ENCODE results near the gene CYP4A22. TPM values are rescaled to one million over a fixed set of nuclear protein-coding genes. Genes with fewer than 3 reads are reported as not detected.

Gene CYP4A22
- total and polyA plus RNA-seq, 2 donors (not counting 3 experiments of a cell fraction or from before 2014, with no cell fraction given), result not detected

DNA sequence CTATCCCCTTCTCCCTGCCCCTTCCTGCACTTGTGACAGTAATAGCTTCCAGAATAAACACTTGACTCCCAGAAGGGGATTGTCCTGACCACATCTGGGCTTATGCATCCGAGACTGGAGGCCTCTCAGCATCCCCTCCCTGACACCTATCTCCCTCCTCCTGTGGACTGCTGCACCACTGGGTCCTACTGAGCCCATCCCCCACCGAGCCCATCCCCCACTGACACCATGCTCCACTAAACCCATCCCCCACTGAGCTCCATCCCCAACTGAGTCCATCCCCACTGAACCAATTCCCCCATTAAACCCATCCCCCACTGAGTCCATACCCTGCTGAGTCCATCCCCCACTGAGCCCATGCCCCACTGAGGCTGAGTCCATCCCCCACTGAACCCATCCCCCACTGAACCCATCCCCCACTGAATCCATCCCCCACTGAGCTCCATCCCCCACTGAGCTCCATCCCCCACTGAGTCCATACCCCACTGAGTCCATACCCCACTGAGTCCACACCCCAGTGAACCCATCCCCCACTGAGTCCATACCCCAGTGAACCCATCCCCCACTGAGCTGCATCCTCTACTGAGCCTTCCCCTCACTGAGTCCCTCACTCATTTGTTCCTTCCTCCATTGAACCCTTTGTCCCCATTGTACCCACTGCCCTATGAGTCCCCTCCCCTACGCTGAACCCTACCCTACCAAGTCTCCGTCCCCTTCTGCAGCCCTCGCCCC, 47.0 kb downstream of the CYP4A22 start:
- H3K36me3 ChIP-seq (ENCODE audit: control insufficient read depth in 2 of 2, extremely low read depth in 1 of 2, insufficient read depth in 2 of 2, low read length in 2 of 2), result no peaks in the 10 kb centered on the region
- no peak for FAIRE-seq
- intact Hi-C loops (cut with micrococcal nuclease), result no loop called here
- no peaks in the 10 kb centered on the region for H3K79me2 ChIP-seq (ENCODE audit: control insufficient read depth, insufficient read depth, low read length)
- no peak for DNase-seq (ENCODE audit: low read depth, low spot score)
- H4K20me1 ChIP-seq (replicated peaks; ENCODE audit: control insufficient read depth, extremely low read depth, insufficient read depth, low read length), result no peaks in the 10 kb centered on the region
- H3K9me3 ChIP-seq (replicated peaks; ENCODE audit: control insufficient read depth, insufficient read depth, low read length), result no peaks in the 10 kb centered on the region
- no TSS peak for BruUV-seq (replicated peaks)
- no peak overlapping the region for H3K4me3 ChIP-seq (replicated peaks in 1 of 3; ENCODE audit: insufficient read depth in 1 of 3, low read depth in 1 of 3, low read length in 3 of 3)
- POLR2A ChIA-PET, result interaction anchor here (0.6 to 1.7 kb wide), 2 partner anchors 45 to 93 kb away, joined by 5 to 8 read pairs; no protein-coding TSS in a partner anchor
- no peak overlapping the region for H3K27ac ChIP-seq (ENCODE audit: insufficient read depth, low read depth, low read length)
- TF ChIP-seq POLR2AphosphoS5 (IDR thresholded peaks at IDR 0.05; ENCODE audit: insufficient read depth, low read depth, low read length), result no peak
- TF ChIP-seq FOS (IDR thresholded peaks at IDR 0.05; ENCODE audit: borderline replicate concordance, insufficient read depth, low read length), result no peak
- TF ChIP-seq, protein P1, sequence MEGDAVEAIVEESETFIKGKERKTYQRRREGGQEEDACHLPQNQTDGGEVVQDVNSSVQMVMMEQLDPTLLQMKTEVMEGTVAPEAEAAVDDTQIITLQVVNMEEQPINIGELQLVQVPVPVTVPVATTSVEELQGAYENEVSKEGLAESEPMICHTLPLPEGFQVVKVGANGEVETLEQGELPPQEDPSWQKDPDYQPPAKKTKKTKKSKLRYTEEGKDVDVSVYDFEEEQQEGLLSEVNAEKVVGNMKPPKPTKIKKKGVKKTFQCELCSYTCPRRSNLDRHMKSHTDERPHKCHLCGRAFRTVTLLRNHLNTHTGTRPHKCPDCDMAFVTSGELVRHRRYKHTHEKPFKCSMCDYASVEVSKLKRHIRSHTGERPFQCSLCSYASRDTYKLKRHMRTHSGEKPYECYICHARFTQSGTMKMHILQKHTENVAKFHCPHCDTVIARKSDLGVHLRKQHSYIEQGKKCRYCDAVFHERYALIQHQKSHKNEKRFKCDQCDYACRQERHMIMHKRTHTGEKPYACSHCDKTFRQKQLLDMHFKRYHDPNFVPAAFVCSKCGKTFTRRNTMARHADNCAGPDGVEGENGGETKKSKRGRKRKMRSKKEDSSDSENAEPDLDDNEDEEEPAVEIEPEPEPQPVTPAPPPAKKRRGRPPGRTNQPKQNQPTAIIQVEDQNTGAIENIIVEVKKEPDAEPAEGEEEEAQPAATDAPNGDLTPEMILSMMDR (IDR thresholded peaks at IDR 0.05; ENCODE audit: extremely low read depth in 1 of 2, insufficient read depth in 1 of 2, low read depth in 1 of 2, low read length in 2 of 2), result no peak
- no peak for TF ChIP-seq GATA2 (IDR thresholded peaks at IDR 0.05; ENCODE audit: insufficient read depth, insufficient read length, low read depth, low read length)
- TF ChIP-seq POLR2A (IDR thresholded peaks at IDR 0.05; ENCODE audit: low read depth, low read length), result no peak
- TF ChIP-seq, protein P2, sequence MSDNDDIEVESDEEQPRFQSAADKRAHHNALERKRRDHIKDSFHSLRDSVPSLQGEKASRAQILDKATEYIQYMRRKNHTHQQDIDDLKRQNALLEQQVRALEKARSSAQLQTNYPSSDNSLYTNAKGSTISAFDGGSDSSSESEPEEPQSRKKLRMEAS (IDR thresholded peaks at IDR 0.05; ENCODE audit: insufficient read depth, insufficient read length), result no peak
- TF ChIP-seq MYC (IDR thresholded peaks at IDR 0.05; ENCODE audit: low read depth, low read length), result no peak
- no peak for TF ChIP-seq JUN (IDR thresholded peaks at IDR 0.05; ENCODE audit: borderline replicate concordance, insufficient read depth, insufficient read length, low read depth)
- no peak for TF ChIP-seq EZH2 (IDR thresholded peaks at IDR 0.05; ENCODE audit: borderline replicate concordance, low read depth, low read length, severe bottlenecking)
- H3K4me2 ChIP-seq (ENCODE audit: insufficient read depth, low read length), result no peak overlapping the region
- no peak overlapping the region for H3K9ac ChIP-seq (replicated peaks; ENCODE audit: extremely low read depth, insufficient read depth, low read length)
- dilution Hi-C loops (cut with MboI; ENCODE audit: extremely low pct_ligation_motif_present, low sequenced_read_pairs), result no loop called here
- H3K4me1 ChIP-seq (ENCODE audit: control insufficient read depth, extremely low read depth, insufficient read depth, low read length), result peaks cover 19% of the 10 kb centered on the region
- CTCF ChIA-PET, result interaction anchor here (0.9 to 8.1 kb wide), 9 partner anchors 9 to 542 kb away, joined by 3 to 223 read pairs (median 4); partner anchors contain the start of gene FOXD2
- H3K27me3 ChIP-seq (ENCODE audit: control insufficient read depth in 2 of 2, insufficient read depth in 2 of 2, low read length in 2 of 2), result no peaks in the 10 kb centered on the region
- no peak overlapping the region for H2AFZ ChIP-seq (ENCODE audit: low read depth, low read length)
- no peaks in the 10 kb centered on the region for H3K9me1 ChIP-seq (replicated peaks; ENCODE audit: control insufficient read depth, extremely low read depth, insufficient read depth, low read length)
